ENCODE measurements around the gene NSUN4. TPM values are rescaled to one million over a fixed set of nuclear protein-coding genes. Genes with fewer than 3 reads are reported as not detected.

Gene NSUN4
- total and polyA plus RNA-seq, 2 of the 13 experiments (the other 11 are each of a cell fraction or from before 2014, with no cell fraction given), result 21.5 to 23.5 TPM

DNA sequence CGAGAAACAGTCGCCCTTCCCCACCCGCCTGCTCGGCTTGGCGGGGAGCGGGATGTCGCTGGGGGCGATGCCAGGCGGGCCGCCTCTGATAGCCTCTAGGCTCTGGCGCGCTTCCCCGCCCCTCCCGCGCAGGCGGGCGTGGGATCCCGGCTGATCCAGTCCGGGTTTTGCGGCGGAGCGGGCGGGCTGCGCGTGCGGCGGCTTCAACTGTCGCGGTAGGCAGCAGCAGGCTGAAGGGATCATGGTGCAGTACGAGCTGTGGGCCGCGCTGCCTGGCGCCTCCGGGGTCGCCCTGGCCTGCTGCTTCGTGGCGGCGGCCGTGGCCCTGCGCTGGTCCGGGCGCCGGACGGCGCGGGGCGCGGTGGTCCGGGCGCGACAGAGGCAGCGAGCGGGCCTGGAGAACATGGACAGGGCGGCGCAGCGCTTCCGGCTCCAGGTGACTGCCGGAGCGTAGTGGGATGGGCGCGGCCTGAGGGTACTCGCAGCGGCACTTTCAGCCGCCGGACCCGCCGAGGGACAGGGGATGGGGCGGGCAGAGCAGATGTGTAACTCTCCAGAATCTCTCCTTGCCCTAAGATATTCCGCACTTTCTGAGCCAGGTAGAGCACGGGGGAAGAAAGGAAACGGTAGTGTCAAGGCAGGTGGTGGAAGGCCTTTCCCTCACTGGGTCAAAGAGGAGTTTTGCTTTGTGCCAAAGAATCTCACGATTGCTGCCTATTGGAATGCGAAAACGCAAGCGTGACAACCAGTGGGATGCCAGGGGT lies 53.7 kb downstream of the NSUN4 start, which contains the start of gene FAAH (continued):
- peak; percentile 35; the same call in 1 of the 2 replicates for TF ChIP-seq ZNF609 (CRISPR knock-in tag; IDR thresholded peaks at IDR 0.05; ENCODE audit: borderline replicate concordance)
- peak; percentile 82; the same call in 1 of the 2 replicates for TF ChIP-seq REL (CRISPR knock-in tag; conservative IDR thresholded peaks at IDR 0.05)
- peak; percentile 84 for TF ChIP-seq ZNF616 (CRISPR knock-in tag; IDR thresholded peaks at IDR 0.05; ENCODE audit: low read depth)
- TF ChIP-seq PRMT3 (CRISPR knock-in tag; IDR thresholded peaks at IDR 0.05; ENCODE audit: borderline replicate concordance, low read depth), result peak; percentile 74; the same call in 1 of the 2 replicates
- no peak for TF ChIP-seq ZBTB1 (CRISPR knock-in tag; IDR thresholded peaks at IDR 0.05; ENCODE audit: borderline replicate concordance)
- no peak for TF ChIP-seq THAP9 (CRISPR knock-in tag; IDR thresholded peaks at IDR 0.05; ENCODE audit: borderline replicate concordance)
- TF ChIP-seq, protein P1, sequence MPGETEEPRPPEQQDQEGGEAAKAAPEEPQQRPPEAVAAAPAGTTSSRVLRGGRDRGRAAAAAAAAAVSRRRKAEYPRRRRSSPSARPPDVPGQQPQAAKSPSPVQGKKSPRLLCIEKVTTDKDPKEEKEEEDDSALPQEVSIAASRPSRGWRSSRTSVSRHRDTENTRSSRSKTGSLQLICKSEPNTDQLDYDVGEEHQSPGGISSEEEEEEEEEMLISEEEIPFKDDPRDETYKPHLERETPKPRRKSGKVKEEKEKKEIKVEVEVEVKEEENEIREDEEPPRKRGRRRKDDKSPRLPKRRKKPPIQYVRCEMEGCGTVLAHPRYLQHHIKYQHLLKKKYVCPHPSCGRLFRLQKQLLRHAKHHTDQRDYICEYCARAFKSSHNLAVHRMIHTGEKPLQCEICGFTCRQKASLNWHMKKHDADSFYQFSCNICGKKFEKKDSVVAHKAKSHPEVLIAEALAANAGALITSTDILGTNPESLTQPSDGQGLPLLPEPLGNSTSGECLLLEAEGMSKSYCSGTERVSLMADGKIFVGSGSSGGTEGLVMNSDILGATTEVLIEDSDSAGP (CRISPR knock-in tag; IDR thresholded peaks at IDR 0.05; ENCODE audit: borderline replicate concordance), result peak; percentile 57
- peak; percentile 95 for TF ChIP-seq SALL1 (CRISPR knock-in tag; IDR thresholded peaks at IDR 0.05)
- TF ChIP-seq ATRX (CRISPR knock-in tag; IDR thresholded peaks at IDR 0.05; ENCODE audit: borderline replicate concordance), result no peak
- TF ChIP-seq CHD4 (IDR thresholded peaks at IDR 0.05; ENCODE audit: borderline replicate concordance, low read length), result no peak
- TF ChIP-seq, protein P2, sequence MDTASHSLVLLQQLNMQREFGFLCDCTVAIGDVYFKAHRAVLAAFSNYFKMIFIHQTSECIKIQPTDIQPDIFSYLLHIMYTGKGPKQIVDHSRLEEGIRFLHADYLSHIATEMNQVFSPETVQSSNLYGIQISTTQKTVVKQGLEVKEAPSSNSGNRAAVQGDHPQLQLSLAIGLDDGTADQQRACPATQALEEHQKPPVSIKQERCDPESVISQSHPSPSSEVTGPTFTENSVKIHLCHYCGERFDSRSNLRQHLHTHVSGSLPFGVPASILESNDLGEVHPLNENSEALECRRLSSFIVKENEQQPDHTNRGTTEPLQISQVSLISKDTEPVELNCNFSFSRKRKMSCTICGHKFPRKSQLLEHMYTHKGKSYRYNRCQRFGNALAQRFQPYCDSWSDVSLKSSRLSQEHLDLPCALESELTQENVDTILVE (CRISPR knock-in tag; IDR thresholded peaks at IDR 0.05), result peak; percentile 52; the same call in 1 of the 2 replicates
- TF ChIP-seq, protein P3, sequence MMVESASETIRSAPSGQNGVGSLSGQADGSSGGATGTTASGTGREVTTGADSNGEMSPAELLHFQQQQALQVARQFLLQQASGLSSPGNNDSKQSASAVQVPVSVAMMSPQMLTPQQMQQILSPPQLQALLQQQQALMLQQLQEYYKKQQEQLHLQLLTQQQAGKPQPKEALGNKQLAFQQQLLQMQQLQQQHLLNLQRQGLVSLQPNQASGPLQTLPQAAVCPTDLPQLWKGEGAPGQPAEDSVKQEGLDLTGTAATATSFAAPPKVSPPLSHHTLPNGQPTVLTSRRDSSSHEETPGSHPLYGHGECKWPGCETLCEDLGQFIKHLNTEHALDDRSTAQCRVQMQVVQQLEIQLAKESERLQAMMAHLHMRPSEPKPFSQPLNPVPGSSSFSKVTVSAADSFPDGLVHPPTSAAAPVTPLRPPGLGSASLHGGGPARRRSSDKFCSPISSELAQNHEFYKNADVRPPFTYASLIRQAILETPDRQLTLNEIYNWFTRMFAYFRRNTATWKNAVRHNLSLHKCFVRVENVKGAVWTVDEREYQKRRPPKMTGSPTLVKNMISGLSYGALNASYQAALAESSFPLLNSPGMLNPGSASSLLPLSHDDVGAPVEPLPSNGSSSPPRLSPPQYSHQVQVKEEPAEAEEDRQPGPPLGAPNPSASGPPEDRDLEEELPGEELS (CRISPR knock-in tag; IDR thresholded peaks at IDR 0.05), result no peak
- TF ChIP-seq ZFP36L1 (CRISPR knock-in tag; IDR thresholded peaks at IDR 0.05), result no peak

All from HepG2 (cell line).